Measurements from ENCODE around the gene ITPR3. TPM values are rescaled to one million over a fixed set of nuclear protein-coding genes. Genes with fewer than 3 reads are reported as not detected.

The ITPR3 gene
- total RNA-seq, 2 experiments from 2014 or later = 64.2 to 65.8 TPM

- H3K27ac Mint-ChIP-seq = no peak overlapping the region
- peaks cover 64% of the 10 kb centered on the region for H3K36me3 Mint-ChIP-seq (ENCODE audit: low read depth)
- CTCF ChIA-PET = interaction anchor here (1.0 to 1.7 kb wide), 4 partner anchors 11 to 105 kb away, joined by 3 to 5 read pairs (median 4); no protein-coding TSS in a partner anchor
- no peaks in the 10 kb centered on the region for H3K9me3 Mint-ChIP-seq
- H3K4me3 Mint-ChIP-seq = no peak overlapping the region
- no peak for DNase-seq
- POLR2A ChIA-PET = no interaction called here
- no peaks in the 10 kb centered on the region for H3K27me3 Mint-ChIP-seq
- peaks cover 41% of the 10 kb centered on the region for H3K4me1 Mint-ChIP-seq
These were observed 68.8 kb downstream of the ITPR3 start for GRCh38 chr6:33689879-33690278.

- H3K27me3 Mint-ChIP-seq = no peaks in the 10 kb centered on the region
- ChIA-PET CTCF (interaction anchor here (1.0 to 1.7 kb wide), 4 partner anchors 10 to 106 kb away, joined by 3 to 5 read pairs (median 4); no protein-coding TSS in a partner anchor), POLR2A (no interaction called here)
- peaks cover 61% of the 10 kb centered on the region for H3K36me3 Mint-ChIP-seq (ENCODE audit: low read depth)
- H3K4me1 Mint-ChIP-seq = peaks cover 50% of the 10 kb centered on the region
- no peak overlapping the region for H3K4me3 Mint-ChIP-seq
- H3K9me3 Mint-ChIP-seq = no peaks in the 10 kb centered on the region
- DNase-seq = no peak
- H3K27ac Mint-ChIP-seq = peak overlapping the region; percentile 9
These were observed 69.6 kb downstream of the ITPR3 start for GRCh38 chr6:33690766-33691165.

DNA sequence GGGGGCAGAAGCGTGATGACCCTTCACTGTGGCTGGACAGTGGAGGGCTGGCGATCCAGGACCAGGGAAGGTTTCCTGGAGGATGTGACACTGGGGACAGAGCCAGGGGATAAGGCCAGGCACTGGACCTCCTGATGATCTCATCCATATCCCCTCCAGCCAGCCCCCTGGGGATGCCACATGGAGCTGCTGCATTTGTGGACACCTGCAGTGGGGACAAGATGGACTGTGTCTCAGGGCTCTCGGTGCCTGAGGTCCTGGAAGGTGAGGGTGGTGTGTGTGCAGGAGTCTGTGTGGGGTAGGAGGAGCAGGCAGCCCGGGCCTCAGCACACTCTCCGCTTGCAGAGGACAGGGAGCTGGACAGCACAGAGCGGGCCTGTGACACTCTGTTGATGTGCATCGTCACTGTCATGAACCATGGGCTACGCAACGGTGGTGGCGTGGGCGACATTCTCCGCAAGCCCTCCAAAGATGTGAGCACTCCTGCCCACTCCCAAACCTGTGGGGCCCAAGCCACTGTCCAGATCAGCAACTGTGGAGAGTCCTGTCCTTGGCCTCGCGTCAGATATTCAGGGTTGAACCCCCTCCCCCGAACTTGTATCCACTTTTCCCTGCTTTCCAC, 70.4 kb downstream of the ITPR3 start:
- H3K4me1 Mint-ChIP-seq = peaks cover 58% of the 10 kb centered on the region
- peak overlapping the region; percentile 82 for H3K27ac Mint-ChIP-seq
- no peaks in the 10 kb centered on the region for H3K9me3 Mint-ChIP-seq
- peaks cover 61% of the 10 kb centered on the region for H3K36me3 Mint-ChIP-seq (ENCODE audit: low read depth)
- POLR2A ChIA-PET = no interaction called here
- H3K27me3 Mint-ChIP-seq = no peaks in the 10 kb centered on the region
- no peak for DNase-seq
- CTCF ChIA-PET = interaction anchor here (0.8 to 0.9 kb wide), 2 partner anchors 19 to 33 kb away, joined by 3 to 4 read pairs; partner anchors contain the start of gene UQCC2
- H3K4me3 Mint-ChIP-seq = no peak overlapping the region

DNA sequence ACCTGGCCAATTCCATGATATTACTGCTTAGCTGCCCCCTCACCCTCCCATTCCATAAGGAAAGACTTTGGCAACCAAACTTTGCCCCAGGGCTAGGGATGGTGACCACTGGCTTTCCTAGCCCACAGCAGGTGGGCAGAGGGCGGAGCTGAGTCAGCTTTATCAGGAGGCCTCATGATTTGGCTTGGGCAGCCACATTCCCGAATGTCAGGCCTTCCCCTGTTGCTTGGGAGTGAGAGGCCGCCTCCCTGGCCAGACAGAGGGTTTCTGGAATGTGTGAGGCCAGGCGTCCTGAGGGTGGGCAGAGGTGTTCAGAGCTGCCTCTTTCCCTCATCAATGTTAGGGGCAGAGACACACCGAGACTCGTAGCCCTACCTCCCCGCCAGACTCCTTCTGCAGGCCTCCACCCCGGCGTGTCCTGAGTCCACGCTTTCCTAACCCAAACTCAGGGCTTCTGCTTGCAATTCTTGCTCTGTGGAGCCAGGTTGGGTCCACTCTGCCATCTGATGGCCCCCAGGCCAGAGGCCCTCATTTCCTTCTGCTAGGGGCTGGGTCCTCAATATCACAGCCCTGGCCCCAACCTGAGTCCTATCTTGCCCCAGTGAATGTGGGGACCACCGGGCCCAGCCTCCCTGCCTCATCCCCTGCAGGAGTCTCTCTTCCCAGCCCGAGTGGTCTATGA, 71.1 kb downstream of the ITPR3 start:
- H3K27me3 Mint-ChIP-seq = no peaks in the 10 kb centered on the region
- peak overlapping the region; percentile 86 for H3K27ac Mint-ChIP-seq
- ChIA-PET POLR2A (no interaction called here), CTCF (interaction anchor here (0.8 to 1.3 kb wide), 3 partner anchors 19 to 34 kb away, joined by 3 to 4 read pairs (median 3); partner anchors contain the start of gene UQCC2)
- DNase-seq = no peak
- peaks cover 62% of the 10 kb centered on the region for H3K36me3 Mint-ChIP-seq (ENCODE audit: low read depth)
- H3K4me3 Mint-ChIP-seq = peak overlapping the region; percentile 0
- no peaks in the 10 kb centered on the region for H3K9me3 Mint-ChIP-seq
- H3K4me1 Mint-ChIP-seq = peaks cover 65% of the 10 kb centered on the region

- ChIA-PET POLR2A (no interaction called here), CTCF (interaction anchor here (1.3 to 1.4 kb wide), 2 partner anchors 24 to 262 kb away, joined by 3 read pairs; no protein-coding TSS in a partner anchor)
- Mint-ChIP-seq H3K27me3 (no peaks in the 10 kb centered on the region), H3K36me3 (ENCODE audit: low read depth) (peaks cover 67% of the 10 kb centered on the region), H3K9me3 (no peaks in the 10 kb centered on the region), H3K27ac (peak overlapping the region; percentile 86), H3K4me1 (peaks cover 70% of the 10 kb centered on the region), H3K4me3 (peak overlapping the region; percentile 0)
- peak; percentile 71 for DNase-seq
These were observed 71.6 kb downstream of the ITPR3 start for GRCh38 chr6:33692760-33693158.

DNA sequence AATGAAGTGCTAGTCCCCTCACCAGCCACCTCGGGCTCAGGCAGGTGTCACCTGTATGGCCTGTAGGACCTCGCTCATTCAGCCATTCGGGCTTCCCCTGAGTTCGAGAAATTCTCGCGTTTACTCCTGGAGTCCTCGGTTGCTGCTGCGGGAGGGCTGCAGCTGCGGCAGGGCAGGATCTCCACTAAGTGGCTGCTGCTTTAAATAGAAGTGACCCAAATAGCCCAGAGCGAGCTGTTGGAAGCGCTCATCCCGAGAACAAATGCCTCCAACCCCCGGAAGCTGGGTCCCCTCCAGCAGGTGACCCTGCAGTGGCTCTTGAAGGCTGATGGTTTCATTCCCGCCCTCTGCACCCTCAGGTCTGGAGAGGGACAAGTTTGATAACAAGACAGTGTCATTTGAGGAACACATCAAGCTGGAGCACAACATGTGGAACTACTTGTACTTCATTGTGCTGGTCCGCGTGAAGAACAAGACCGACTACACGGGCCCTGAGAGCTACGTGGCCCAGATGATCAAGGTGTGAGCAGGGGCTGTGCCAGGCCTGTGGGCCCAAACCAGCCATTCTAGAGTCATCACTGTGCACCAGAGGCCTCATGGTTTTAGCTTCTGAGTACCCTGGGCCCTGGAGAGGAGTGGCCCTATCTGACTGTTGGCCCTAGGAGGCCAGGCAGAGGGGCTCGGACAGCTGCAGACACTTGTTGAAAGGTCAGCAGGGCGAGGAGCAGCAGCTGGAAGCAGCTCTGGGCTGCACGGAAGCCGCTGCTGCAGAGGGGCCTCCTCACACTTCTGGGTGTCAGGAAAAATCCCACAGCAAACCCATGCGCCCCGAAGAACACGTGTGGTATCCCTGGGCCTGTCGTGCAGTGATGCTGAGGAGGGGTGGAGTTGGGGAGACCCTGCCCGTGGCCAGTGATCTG, 72.3 kb downstream of the ITPR3 start:
- CTCF ChIA-PET = interaction anchor here (0.9 to 2.0 kb wide), 5 partner anchors 10 to 262 kb away, joined by 3 to 8 read pairs (median 3); partner anchors contain the start of gene UQCC2
- POLR2A ChIA-PET = no interaction called here
- Mint-ChIP-seq H3K27me3 (no peaks in the 10 kb centered on the region), H3K4me1 (peaks cover 77% of the 10 kb centered on the region), H3K36me3 (ENCODE audit: low read depth) (peaks cover 73% of the 10 kb centered on the region), H3K27ac (peak overlapping the region; percentile 86), H3K9me3 (no peaks in the 10 kb centered on the region), H3K4me3 (no peak overlapping the region)
- DNase-seq = no peak

DNA sequence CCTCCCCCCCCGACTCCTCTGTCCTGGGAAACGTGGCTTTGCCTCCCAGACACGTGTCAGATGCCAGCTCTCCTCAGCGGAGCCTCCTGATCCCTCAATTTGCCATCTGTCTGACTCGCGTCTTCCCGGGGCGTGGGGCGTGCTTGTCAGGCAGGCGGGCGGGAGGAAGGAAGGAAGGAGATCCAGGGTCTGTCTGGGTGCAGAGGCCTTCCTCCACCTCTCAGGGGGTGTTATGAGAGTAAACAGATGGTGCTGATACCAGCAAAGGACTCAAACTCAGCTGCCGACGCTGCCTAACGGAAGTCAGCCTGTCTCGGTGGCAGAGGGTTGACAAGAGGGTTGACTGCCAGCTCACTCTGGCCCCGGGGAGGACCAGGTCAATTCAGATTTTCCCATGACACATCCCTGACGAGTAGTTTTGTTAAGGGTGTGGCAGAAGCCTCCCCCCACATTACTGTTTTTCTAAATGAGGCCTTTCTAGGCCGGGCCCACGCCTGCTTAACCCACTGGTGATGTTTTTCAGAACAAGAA, 73.3 kb downstream of the ITPR3 start:
- peak; percentile 68 for DNase-seq
- H3K9me3 Mint-ChIP-seq = no peaks in the 10 kb centered on the region
- peaks cover 87% of the 10 kb centered on the region for H3K4me1 Mint-ChIP-seq
- ChIA-PET POLR2A (no interaction called here), CTCF (interaction anchor here (0.9 to 2.0 kb wide), 6 partner anchors 11 to 147 kb away, joined by 3 to 8 read pairs (median 4); partner anchors contain the start of gene UQCC2)
- peak overlapping the region; percentile 86 for H3K27ac Mint-ChIP-seq
- no peaks in the 10 kb centered on the region for H3K27me3 Mint-ChIP-seq
- H3K4me3 Mint-ChIP-seq = peak overlapping the region; percentile 35
- peaks cover 66% of the 10 kb centered on the region for H3K36me3 Mint-ChIP-seq (ENCODE audit: low read depth)

GRCh38 chr6:33694977-33695376, 73.9 kb downstream of the ITPR3 start:
- POLR2A ChIA-PET = no interaction called here
- no peak overlapping the region for H3K4me3 Mint-ChIP-seq
- no peaks in the 10 kb centered on the region for H3K27me3 Mint-ChIP-seq
- peak overlapping the region; percentile 86 for H3K27ac Mint-ChIP-seq
- no peak for DNase-seq
- H3K9me3 Mint-ChIP-seq = no peaks in the 10 kb centered on the region
- CTCF ChIA-PET = interaction anchor here (0.6 to 2.0 kb wide), 6 partner anchors 12 to 331 kb away, joined by 3 to 8 read pairs (median 4); partner anchors contain the start of gene UQCC2
- peaks cover 62% of the 10 kb centered on the region for H3K36me3 Mint-ChIP-seq (ENCODE audit: low read depth)
- peaks cover 91% of the 10 kb centered on the region for H3K4me1 Mint-ChIP-seq

GRCh38 chr6:33695451-33695887, 74.3 kb downstream of the ITPR3 start:
- H3K4me3 Mint-ChIP-seq = no peak overlapping the region
- H3K4me1 Mint-ChIP-seq = peaks cover 96% of the 10 kb centered on the region
- POLR2A ChIA-PET = no interaction called here
- H3K27me3 Mint-ChIP-seq = no peaks in the 10 kb centered on the region
- peaks cover 62% of the 10 kb centered on the region for H3K36me3 Mint-ChIP-seq (ENCODE audit: low read depth)
- H3K9me3 Mint-ChIP-seq = no peaks in the 10 kb centered on the region
- DNase-seq = no peak
- CTCF ChIA-PET = interaction anchor here (0.6 to 1.9 kb wide), 4 partner anchors 13 to 331 kb away, joined by 3 to 8 read pairs (median 4); partner anchors contain the start of gene UQCC2
- H3K27ac Mint-ChIP-seq = peak overlapping the region; percentile 94

GRCh38 chr6:33696076-33696475, 75.0 kb downstream of the ITPR3 start:
- DNase-seq = no peak
- no peaks in the 10 kb centered on the region for H3K9me3 Mint-ChIP-seq
- no peaks in the 10 kb centered on the region for H3K27me3 Mint-ChIP-seq
- peaks cover 94% of the 10 kb centered on the region for H3K4me1 Mint-ChIP-seq
- H3K4me3 Mint-ChIP-seq = peak overlapping the region; percentile 37
- H3K36me3 Mint-ChIP-seq (ENCODE audit: low read depth) = peaks cover 58% of the 10 kb centered on the region
- POLR2A ChIA-PET = no interaction called here
- CTCF ChIA-PET = interaction anchor here (1.6 kb wide), 1 partner anchor 148 kb away, joined by 3 read pairs; no protein-coding TSS in a partner anchor
- H3K27ac Mint-ChIP-seq = peak overlapping the region; percentile 94

DNA sequence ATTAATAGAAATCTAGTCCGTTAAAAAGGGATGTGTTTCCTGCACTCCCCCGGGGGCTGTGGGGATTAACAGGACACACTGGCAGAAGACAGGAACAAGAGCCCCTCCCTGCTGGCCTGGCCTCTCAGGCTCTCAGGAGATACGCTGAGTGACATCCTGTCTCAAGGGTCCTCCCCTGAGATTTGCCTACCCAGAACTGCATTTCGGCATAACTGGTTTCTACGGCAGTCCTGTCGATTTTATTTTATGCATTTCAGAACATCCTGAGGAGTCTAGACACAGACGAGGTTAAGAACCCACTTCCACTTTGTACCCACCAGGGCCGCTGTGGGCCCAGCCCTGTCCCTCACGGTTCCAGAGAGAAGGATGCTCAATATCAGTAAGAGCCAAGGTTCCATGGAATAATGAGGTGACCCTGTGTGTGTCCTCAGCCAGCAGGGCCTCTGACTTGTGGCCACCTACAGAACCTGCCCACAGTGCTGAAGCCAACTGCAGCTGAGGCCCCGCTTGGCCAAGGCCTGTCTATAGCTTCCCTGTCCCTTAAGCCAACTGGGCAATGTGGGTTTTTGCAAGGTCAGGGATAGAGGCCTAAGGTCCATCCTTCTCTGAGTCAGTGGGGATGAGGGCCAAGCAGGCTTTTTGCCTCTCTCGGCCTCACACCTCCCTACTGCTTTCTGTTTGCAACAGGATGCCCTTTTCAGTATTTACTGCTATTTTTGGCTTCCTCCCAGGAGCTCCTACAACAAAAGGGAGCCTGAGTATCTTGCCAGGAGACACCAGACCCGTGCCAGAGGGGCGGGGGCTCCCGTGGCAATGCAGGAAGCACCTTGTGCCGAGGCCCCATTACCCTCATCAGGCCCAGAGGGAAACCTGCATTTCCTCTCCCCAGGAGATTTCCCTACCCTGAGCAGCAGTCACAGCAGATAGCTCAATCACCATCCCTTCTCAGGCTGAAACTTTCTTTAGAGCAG, 75.7 kb downstream of the ITPR3 start:
- ChIA-PET CTCF (interaction anchor here (0.8 to 1.2 kb wide), 2 partner anchors 12 to 14 kb away, joined by 3 read pairs; no protein-coding TSS in a partner anchor), POLR2A (no interaction called here)
- Mint-ChIP-seq H3K4me3 (peak overlapping the region; percentile 37), H3K9me3 (no peaks in the 10 kb centered on the region), H3K27ac (peak overlapping the region; percentile 94), H3K27me3 (no peaks in the 10 kb centered on the region), H3K36me3 (ENCODE audit: low read depth) (peaks cover 51% of the 10 kb centered on the region), H3K4me1 (peaks cover 87% of the 10 kb centered on the region)
- peak; percentile 55 for DNase-seq
